T-helper 17 cell (primary cell): ENCODE results near the gene JAK3. TPM values are rescaled to one million over a fixed set of nuclear protein-coding genes. Genes with fewer than 3 reads are reported as not detected.
"Not testable (repeated sequence)": the region's sequence is repeated elsewhere in the genome, so short reads cannot be mapped to it uniquely, and the experiment has no call there.

ENCODE experiments used
- ATAC-seq: fragments of 150-1000 bp; cut with Tn5 transposase; 2 replicates; pipeline ENCODE4 v1.10.0; 2021; ENCODE audit warnings: mild to moderate bottlenecking, moderate library complexity
- DNase-seq, 3 donors: peaks; one replicate each; pipeline versions ENCODE4 v3.0.0 to v3.0.0-alpha.2; 2020 to 2021
- H3K9me3 ChIP-seq: one replicate; pipeline ENCODE4 v1.7.0; 2013; ENCODE audit warnings: low read length, mild to moderate bottlenecking; ENCODE audit not compliant: control insufficient read depth, poor library complexity, severe bottlenecking
- H3K27ac Mint-ChIP-seq: one replicate; pipeline ENCODE4 v1.8.0; 2022; ENCODE audit warnings: mild to moderate bottlenecking, moderate library complexity, mixed read lengths
- H3K27me3 Mint-ChIP-seq: one replicate; pipeline ENCODE4 v1.8.0; 2022; ENCODE audit warnings: mixed read lengths
- H3K36me3 Mint-ChIP-seq: one replicate; pipeline ENCODE4 v1.8.0; 2022; ENCODE audit warnings: low read depth, mixed read lengths
- H3K4me1 Mint-ChIP-seq: one replicate; pipeline ENCODE4 v1.8.0; 2022; ENCODE audit warnings: mild to moderate bottlenecking, mixed read lengths
- H3K4me3 Mint-ChIP-seq: one replicate; pipeline ENCODE4 v1.8.0; 2022; ENCODE audit warnings: mild to moderate bottlenecking, moderate library complexity, mixed read lengths
- total RNA-seq, 4 donors: library from RNA in 2 of 4; stranded (reverse) in 2 of 4; gene quantifications; one replicate each; pipeline ENCODE4 v1.2.3 and lab custom pipeline; 2022 to 2026

The JAK3 gene
- 100 to 1,000 TPM; 149 to 211 TPM for total RNA-seq
- 114 to 335 reads per million in 2 donors for total RNA-seq (lab: John Stamatoyannopoulos, UW)

DNA sequence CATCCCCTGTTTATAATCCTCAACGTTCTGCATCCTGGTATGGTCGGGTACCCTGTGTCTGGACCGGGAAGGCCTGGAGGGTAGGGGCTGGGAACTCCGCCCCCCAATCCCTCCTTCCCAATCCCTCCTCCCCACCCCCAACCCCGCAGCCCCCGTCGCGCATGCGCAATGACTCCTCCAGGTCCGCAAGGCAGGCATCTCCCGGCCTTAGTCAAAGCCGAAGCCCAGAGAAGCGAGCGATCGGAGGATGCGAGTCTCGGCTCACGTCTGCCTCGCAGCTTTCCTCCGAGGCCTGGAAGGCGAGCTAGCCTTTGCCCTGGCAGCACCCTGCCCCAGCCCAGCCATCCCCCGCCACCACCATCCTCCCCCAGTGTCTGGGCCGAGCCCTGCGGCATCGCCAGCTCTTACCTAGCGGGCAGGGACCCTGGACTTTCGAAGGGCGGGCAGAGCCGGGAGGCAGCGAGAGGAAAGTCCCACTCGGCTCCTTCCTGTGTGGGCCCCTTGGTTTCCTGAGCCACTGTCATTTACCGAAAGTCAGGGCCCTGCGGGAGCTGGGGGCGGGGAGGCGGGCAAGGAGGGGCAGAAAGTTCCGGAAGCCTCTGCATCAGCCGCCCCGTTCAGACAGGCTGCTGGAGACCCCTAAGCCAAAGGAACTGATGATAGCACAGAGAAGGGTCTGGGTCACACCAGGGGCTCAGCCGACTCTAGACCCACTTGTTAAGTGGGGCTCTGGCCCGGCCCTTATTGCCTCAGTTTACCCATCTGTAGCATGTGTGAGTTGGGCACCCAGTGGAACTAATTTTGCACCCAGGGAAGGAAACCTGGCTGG lies at the start of gene JAK3:
JAK3 (minus strand) TSS at position 445 of the 829 bp plus-strand sequence. CDS start 3,565 bp downstream, outside the sequence.
- Mint-ChIP-seq H3K4me3 (peak within 1 kb of the TSS; percentile 93), H3K4me1 (peaks cover 53% of the 10 kb centered on the region), H3K27me3 (no peaks in the 10 kb centered on the region), H3K27ac (peak within 1 kb of the TSS; percentile 96), H3K36me3 (peaks cover 5% of the 10 kb centered on the region)
- DNase-seq (peak; percentile 68 to 77 (median 76)), ATAC-seq (peak; percentile 85)
- H3K9me3 ChIP-seq, result no peaks in the 10 kb centered on the region

DNA sequence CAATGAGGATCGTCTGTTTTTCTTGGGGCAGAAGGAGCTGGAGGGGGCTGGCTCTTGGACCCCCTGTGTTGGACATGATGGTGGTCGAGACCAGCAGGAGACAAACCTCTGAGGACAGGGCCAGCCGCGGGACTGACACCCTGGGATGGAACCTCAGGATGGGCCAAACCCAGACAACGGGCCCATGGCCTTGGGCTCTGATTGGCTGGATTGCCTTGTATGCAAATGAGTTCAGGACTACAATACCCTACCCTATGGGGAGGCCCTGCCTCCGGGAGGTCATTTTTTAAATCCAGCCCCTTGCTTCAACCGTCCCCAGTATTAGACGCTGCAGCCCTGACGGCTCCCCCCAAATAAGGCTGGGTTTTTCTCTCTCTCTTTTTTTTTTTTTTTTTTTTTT lies 46.0 kb upstream of the JAK3 start:
- ATAC-seq (no peak), DNase-seq (no peak)
- H3K4me1 Mint-ChIP-seq, result no peaks in the 10 kb centered on the region
- no peaks in the 10 kb centered on the region for H3K9me3 ChIP-seq
- no peak overlapping the region for H3K4me3 Mint-ChIP-seq
- no peak overlapping the region for H3K27ac Mint-ChIP-seq
- H3K27me3 Mint-ChIP-seq, result no peaks in the 10 kb centered on the region
- no peaks in the 10 kb centered on the region for H3K36me3 Mint-ChIP-seq

DNA sequence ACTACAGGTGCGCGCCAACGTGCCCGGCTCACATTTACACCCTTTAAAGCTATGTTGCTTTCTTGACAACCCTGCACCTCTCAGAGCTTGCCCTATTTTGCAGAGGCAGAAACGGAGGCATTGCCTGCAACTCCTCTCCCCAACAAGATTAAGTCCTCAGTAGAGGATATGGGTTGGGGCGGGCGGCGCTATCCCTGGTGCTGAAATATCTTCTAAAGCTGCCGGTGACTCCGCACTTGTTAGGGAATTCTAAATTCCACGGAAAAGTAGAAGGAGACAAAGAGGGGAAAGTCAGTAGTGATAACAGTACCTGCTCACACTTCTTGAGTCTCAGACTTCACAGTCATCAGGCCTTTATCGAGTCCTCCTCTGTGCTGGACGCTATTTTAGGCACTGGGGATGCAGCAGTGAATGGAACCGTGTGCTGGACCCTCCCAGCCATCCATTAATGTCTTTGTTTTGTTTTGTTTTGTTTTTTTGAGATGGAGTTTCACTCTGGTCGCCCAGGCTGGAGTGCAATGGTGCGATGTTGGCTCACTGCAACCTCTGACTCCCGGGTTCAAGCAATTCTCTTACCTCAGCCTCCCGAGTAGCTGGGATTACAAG lies 41.9 kb upstream of the JAK3 start:
- no peak overlapping the region for H3K4me3 Mint-ChIP-seq
- no peak overlapping the region for H3K27ac Mint-ChIP-seq
- H3K9me3 ChIP-seq, result no peaks in the 10 kb centered on the region
- no peaks in the 10 kb centered on the region for H3K36me3 Mint-ChIP-seq
- DNase-seq (no peak), ATAC-seq (no peak)
- H3K4me1 Mint-ChIP-seq, result no peaks in the 10 kb centered on the region
- H3K27me3 Mint-ChIP-seq, result no peaks in the 10 kb centered on the region

DNA sequence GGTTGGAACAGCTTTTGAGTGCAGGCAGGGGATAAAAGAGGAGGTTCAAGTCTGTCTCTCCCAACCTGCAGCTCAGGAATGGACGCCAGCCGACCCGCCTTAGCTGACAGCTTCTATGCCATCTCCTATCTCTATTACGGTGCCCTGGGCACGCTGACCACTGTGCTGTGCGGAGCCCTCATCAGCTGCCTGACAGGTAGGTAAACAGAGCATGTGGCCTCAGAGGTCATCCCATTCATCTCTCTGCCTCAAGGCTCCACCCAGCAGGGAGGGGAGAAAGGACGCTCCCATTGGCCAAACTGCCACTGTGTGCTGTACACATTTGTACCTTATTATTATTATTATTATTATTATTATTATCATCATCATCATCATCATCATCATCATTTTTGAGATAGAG lies 40.5 kb upstream of the JAK3 start:
- DNase-seq, result no peak
- no peak overlapping the region for H3K4me3 Mint-ChIP-seq
- no peak overlapping the region for H3K27ac Mint-ChIP-seq
- H3K27me3 Mint-ChIP-seq, result no peaks in the 10 kb centered on the region
- H3K36me3 Mint-ChIP-seq, result no peaks in the 10 kb centered on the region
- no peak for ATAC-seq
- no peaks in the 10 kb centered on the region for H3K9me3 ChIP-seq
- H3K4me1 Mint-ChIP-seq, result no peaks in the 10 kb centered on the region

DNA sequence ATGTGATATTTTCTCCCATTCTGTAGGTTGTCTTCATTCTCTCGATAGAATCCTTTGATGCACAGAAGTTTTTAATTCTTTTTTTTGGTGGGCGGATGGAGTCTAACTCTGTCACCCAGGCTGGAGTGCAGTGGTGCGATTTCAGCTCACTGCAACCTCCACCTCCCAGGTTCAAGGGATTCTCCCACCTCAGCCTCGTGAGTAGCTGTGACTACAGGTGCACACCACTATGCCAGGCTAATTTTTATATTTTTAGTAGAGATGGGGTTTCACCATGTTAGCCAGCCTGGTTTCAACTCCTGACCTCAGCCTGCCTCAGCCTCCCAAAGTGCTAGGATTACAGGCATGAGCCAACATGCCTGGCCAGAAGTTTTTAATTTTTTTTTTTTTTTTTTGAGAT lies 39.4 kb upstream of the JAK3 start:
- ATAC-seq, H3K9me3 ChIP-seq, DNase-seq, H3K27me3 Mint-ChIP-seq, H3K36me3 Mint-ChIP-seq, H3K27ac Mint-ChIP-seq, H3K4me1 Mint-ChIP-seq, H3K4me3 Mint-ChIP-seq: not testable (repeated sequence)

DNA sequence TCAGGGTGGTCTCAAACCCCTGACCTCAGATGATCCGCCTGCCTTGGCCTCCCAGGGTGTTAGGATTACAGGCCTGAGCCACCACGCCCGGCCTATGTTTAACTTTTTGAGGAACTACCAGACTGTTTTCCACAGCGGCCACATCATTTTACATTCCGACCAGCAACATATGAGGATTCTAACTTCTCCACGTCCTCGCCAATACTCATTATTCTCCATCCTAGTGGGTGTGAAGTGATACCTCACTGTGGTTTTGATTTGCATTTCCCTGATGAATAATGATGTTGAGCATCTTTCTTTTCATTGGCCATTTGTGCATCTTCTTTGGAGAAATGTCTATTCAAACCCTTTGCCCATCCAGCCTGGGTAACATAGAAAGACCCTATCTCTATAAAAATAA lies 38.7 kb upstream of the JAK3 start:
- Mint-ChIP-seq H3K4me1 (no peaks in the 10 kb centered on the region), H3K4me3 (no peak overlapping the region), H3K27me3 (no peaks in the 10 kb centered on the region), H3K36me3 (no peaks in the 10 kb centered on the region), H3K27ac (no peak overlapping the region)
- no peak for DNase-seq
- no peaks in the 10 kb centered on the region for H3K9me3 ChIP-seq
- ATAC-seq, result no peak

DNA sequence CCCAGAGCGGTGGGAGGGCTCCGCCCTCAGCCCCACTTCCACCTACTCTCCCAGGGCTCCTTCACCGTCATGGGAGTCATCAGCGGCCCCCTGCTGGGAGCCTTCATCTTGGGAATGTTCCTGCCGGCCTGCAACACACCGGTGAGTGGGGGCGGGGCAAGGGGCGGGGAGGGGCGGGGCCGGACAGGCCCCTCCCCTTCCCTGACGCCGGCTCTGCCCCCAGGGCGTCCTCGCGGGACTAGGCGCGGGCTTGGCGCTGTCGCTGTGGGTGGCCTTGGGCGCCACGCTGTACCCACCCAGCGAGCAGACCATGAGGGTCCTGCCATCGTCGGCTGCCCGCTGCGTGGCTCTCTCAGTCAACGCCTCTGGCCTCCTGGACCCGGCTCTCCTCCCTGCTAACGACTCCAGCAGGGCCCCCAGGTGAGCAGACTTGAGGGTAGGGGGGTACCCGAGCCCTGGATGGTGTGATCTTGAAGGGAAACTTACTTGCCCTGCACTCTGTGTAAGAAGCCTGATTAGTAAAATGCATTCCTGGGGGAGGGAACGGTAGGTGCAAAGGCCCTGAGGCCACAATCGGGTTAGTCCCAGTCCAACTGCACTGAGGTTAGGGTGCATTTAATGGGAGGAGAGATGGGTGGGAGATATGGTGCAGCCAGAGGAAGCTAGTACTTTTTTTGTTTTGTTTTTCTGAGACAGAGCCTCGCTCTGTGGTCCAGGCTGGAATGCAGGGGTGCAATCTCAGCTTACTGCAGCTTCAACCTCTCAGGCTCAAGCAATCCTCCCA lies 36.0 kb upstream of the JAK3 start:
- no peaks in the 10 kb centered on the region for H3K27me3 Mint-ChIP-seq
- no peaks in the 10 kb centered on the region for H3K9me3 ChIP-seq
- no peak overlapping the region for H3K4me3 Mint-ChIP-seq
- no peaks in the 10 kb centered on the region for H3K4me1 Mint-ChIP-seq
- no peak for DNase-seq
- no peaks in the 10 kb centered on the region for H3K36me3 Mint-ChIP-seq
- H3K27ac Mint-ChIP-seq, result no peak overlapping the region
- ATAC-seq, result no peak

DNA sequence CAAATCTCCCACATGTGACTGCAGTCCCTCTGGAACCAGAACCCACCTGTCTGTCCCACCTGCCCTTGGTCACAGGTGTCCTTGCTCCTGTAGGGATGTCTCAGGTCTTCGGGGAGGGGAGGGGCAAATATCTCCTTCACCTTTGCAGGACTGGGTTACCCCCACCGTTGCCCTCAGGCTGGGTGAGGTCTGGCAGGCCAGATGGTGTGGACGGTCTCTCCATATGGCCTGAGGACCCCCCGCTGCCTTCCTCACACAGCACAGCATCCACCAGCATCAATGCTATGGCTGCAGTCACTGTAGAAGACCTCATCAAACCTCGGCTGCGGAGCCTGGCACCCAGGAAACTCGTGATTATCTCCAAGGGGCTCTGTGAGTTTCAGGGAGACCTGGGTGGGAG lies 33.9 kb upstream of the JAK3 start:
- Mint-ChIP-seq H3K4me1 (no peaks in the 10 kb centered on the region), H3K4me3 (peak overlapping the region; percentile 31), H3K36me3 (no peaks in the 10 kb centered on the region), H3K27me3 (no peaks in the 10 kb centered on the region), H3K27ac (peak overlapping the region; percentile 41)
- no peaks in the 10 kb centered on the region for H3K9me3 ChIP-seq
- no peak for DNase-seq
- no peak for ATAC-seq

DNA sequence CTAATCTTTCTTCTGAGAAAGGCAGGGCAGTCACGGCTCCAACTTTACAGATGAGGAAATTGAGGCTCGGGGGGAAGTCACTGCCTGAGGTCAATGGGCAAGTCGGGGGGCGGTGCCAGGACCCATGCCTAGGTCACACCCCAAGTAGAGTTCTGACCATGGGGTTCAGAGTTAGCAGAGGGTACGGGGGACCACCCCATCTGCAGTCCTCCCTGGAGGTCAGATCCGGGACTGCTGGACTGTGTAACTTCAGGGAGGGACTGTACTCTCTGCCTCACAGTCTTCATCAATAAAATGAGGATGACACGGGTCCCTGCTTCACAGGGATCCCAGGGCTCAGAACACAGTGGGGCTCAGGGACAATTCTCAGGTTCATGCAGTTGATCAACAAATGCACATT lies 31.7 kb upstream of the JAK3 start:
- no peaks in the 10 kb centered on the region for H3K36me3 Mint-ChIP-seq
- ATAC-seq, result no peak
- H3K9me3 ChIP-seq, result no peaks in the 10 kb centered on the region
- H3K4me1 Mint-ChIP-seq, result no peaks in the 10 kb centered on the region
- DNase-seq, result no peak
- H3K27ac Mint-ChIP-seq, result no peak overlapping the region
- no peaks in the 10 kb centered on the region for H3K27me3 Mint-ChIP-seq
- no peak overlapping the region for H3K4me3 Mint-ChIP-seq

DNA sequence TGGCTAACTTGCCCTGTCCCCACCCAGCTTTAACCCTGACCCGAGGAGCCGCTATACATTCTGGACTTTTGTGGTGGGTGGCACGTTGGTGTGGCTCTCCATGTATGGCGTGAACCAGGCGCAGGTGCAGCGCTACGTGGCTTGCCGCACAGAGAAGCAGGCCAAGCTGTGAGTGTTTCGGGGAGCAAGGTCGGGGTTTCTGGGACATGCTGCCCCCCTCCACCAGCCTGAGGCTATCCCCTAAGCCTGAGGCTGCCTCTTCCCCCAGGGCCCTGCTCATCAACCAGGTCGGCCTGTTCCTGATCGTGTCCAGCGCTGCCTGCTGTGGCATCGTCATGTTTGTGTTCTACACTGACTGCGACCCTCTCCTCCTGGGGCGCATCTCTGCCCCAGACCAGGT lies 29.9 kb upstream of the JAK3 start:
- H3K4me3 Mint-ChIP-seq, result no peak overlapping the region
- H3K4me1 Mint-ChIP-seq, result peaks cover 2% of the 10 kb centered on the region
- DNase-seq (no peak), ATAC-seq (no peak)
- no peak overlapping the region for H3K27ac Mint-ChIP-seq
- no peaks in the 10 kb centered on the region for H3K36me3 Mint-ChIP-seq
- no peaks in the 10 kb centered on the region for H3K27me3 Mint-ChIP-seq
- H3K9me3 ChIP-seq, result no peaks in the 10 kb centered on the region

DNA sequence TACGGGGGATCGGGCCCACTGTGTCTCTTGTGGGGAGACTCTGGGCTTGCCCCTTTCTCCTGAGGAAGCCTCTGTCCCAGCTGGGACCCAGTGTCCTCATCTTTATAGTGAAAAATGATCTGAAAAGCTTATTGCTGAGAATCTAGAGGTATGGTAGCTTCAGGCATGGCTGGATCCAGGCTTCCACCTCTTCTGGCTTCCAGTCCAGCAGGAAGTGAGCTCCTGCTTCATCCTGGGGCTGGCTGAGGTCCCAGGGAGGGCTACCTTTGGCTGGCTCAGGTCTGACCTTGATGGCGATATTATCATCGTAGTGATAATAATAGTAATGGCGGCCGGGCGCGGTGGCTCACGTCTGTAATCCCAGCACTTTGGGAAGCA lies 27.0 kb upstream of the JAK3 start:
- no peaks in the 10 kb centered on the region for H3K36me3 Mint-ChIP-seq
- ATAC-seq (no peak), DNase-seq (no peak)
- H3K4me1 Mint-ChIP-seq, result peaks cover 5% of the 10 kb centered on the region
- no peaks in the 10 kb centered on the region for H3K9me3 ChIP-seq
- no peaks in the 10 kb centered on the region for H3K27me3 Mint-ChIP-seq
- no peak overlapping the region for H3K27ac Mint-ChIP-seq
- no peak overlapping the region for H3K4me3 Mint-ChIP-seq

DNA sequence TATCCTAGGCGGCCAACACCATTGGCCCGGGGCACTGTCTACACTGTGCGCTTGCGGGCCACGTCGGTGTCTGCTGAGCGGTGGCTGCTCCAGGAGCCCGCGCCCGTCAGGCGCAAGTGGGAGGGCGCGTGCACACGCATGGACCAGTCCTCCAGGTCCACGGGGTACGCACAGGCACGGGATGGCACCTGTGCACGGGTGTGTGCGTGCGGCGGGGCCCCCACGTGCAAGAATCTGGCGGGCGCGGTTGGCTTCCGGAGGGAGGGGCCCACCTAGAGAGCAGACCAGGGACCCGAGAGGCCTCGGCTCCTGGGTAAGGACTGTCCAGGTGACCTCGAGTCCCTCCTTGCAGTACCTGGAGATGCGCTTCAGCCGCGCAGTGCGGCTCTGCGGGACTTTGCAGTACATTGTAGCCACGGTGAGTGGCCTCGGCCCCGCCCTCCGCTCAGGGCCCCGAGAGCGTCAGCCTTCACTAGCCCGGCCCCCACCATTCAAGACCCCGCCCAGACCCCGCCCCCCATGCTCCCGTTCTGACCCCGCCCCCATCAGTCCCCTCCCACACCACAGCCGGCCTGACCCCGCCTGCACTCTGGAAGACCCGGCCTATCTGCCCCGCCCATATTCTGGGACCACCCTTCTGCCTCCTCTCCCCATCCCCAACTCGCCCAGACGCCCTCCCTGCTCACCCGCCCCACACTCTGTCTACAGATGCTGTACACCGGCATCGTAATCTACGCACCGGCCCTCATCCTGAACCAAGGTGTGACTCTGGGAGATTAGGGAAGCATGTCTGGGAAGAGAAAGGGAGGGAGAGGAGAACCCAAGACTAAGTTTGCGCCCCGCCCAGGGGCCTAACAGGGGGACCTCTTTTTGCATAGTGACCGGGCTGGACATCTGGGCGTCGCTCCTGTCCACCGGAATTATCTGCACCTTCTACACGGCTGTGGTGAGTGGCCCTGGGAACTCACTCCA lies 26.3 kb upstream of the JAK3 start:
- Mint-ChIP-seq H3K4me1 (peaks cover 5% of the 10 kb centered on the region), H3K4me3 (peak overlapping the region; percentile 92), H3K27ac (no peak overlapping the region)

More for the DNA sequence above, 26.3 kb upstream of the JAK3 start:
- Mint-ChIP-seq H3K27me3 (no peaks in the 10 kb centered on the region), H3K36me3 (no peaks in the 10 kb centered on the region)
- peak; percentile 47 to 58 (median 57) for DNase-seq
- peak; percentile 85 for ATAC-seq
- no peaks in the 10 kb centered on the region for H3K9me3 ChIP-seq
